HL-60 (cell line): ENCODE results near the gene DLEC1.

Source experiments
- GABPA ChIP-seq: IDR thresholded peaks from 2 replicates; pipeline ENCODE4 v1.6.1; 2012; ENCODE audit warnings: low read depth
- TF ChIP-seq, protein P1 (sequence below): IDR thresholded peaks from one replicate; pipeline ENCODE4 v1.5.1; 2011; ENCODE audit warnings: low read length, control low read depth, inconsistent platforms; ENCODE audit not compliant: insufficient read depth

DNA sequence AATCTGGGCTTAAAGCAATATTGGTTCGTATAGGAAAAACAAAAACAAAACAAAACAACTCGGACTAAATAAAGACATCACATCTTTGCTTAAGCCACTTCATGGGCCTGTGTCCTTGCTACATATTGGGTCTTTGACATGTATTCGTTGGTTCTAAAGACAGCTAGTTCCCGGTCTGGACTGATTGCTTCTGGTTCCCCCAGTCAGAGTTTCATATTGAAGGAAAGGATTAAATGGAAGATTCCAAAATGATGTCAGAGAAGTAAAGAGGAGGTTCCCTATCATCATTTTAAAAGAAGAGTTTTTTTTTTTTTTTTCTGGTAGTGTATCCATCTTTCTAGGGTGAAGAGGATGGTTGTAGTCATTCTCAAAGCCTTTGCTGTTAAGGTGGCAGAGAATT, 128.6 kb downstream of the DLEC1 start:
- TF ChIP-seq, protein P1, sequence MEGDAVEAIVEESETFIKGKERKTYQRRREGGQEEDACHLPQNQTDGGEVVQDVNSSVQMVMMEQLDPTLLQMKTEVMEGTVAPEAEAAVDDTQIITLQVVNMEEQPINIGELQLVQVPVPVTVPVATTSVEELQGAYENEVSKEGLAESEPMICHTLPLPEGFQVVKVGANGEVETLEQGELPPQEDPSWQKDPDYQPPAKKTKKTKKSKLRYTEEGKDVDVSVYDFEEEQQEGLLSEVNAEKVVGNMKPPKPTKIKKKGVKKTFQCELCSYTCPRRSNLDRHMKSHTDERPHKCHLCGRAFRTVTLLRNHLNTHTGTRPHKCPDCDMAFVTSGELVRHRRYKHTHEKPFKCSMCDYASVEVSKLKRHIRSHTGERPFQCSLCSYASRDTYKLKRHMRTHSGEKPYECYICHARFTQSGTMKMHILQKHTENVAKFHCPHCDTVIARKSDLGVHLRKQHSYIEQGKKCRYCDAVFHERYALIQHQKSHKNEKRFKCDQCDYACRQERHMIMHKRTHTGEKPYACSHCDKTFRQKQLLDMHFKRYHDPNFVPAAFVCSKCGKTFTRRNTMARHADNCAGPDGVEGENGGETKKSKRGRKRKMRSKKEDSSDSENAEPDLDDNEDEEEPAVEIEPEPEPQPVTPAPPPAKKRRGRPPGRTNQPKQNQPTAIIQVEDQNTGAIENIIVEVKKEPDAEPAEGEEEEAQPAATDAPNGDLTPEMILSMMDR = no peak
- TF ChIP-seq GABPA = no peak
